GM15510 (cell line): Measurements from ENCODE around the gene NYAP1.

Experiments used
- POLR2A ChIP-seq: IDR thresholded peaks from 3 replicates; pipeline ENCODE4 v1.6.1; 2011; ENCODE audit warnings: borderline replicate concordance; ENCODE audit not compliant: insufficient read length; ENCODE audit errors: extremely low read depth

NYAP1 gene

DNA sequence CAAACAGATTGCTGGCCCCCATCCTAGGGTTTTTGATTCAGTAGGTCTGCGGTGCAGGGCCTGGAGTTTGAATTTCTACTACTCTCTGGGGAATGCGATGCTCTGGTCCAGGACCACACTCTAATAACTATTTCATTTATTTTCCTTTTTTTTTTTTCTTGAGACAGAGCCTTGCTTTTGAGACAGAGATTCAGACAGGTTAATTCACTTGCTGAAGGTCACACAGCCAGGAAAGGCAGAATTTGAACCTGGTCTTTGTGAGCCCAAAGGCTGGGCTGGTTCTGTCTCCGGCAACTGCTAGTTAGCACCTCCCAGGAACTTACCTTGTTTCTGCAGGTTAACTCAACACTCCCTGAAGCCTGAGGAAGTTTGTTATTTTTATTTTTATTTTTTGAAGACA lies 31.2 kb upstream of the NYAP1 start:
- TF ChIP-seq POLR2A: no peak

DNA sequence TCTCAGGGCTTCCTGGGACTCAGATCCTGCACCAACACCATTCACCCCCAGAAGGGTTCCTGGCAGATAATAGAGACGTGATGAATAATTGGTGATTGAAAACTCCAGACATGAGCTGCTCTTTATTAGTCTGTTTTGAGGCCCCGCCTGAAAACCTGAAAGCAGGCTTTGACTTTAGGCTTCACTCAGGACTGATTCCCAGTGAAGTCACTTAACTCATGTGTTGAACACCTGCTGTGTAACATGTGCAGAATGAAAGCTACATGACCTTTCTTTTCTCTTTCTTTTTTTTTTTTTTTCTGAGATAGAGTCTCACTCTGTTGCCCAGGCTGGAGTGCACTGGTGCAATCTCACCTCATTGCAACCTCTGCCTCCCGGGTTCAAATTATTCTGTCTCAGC lies 28.5 kb upstream of the NYAP1 start:
- no peak for TF ChIP-seq POLR2A

DNA sequence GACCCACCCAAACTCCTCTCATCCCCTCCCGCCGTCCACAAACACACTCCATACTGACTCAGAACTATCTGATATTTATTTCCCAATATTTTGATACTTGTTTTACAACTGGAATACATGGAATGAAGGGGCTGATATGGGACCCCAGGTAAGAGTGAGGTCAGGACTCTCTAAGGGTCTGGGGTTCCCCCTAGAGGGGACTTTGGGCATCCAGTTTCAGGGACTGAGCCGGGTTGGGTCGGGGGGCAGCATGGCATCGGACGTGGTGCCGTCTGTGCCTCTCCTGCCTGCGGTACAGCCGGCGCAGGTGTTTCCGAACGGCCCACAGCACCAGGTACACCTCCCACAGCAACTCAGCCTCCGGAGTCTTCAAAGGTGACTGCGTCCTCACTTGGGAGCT lies 27.2 kb upstream of the NYAP1 start:
- no peak for TF ChIP-seq POLR2A

DNA sequence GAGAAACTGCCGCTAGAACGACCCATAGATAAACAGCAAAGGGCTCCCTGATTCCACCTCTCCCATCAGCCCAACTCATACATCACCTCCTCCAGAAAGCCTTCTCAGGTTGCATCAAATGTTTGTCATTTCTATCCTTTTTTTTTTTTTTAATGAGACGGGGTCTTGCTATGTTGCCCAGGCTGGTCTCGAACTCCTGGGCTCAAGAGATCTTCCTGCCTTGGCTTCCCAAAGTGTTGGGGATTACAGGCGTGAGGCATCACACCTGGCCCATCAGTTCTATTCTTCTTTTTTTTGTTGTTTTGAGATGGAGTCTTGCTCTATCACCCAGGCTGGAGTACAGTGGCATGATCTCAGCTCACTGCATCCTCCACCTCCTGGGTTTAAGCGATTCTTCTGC lies 26.7 kb upstream of the NYAP1 start:
- no peak for TF ChIP-seq POLR2A

DNA sequence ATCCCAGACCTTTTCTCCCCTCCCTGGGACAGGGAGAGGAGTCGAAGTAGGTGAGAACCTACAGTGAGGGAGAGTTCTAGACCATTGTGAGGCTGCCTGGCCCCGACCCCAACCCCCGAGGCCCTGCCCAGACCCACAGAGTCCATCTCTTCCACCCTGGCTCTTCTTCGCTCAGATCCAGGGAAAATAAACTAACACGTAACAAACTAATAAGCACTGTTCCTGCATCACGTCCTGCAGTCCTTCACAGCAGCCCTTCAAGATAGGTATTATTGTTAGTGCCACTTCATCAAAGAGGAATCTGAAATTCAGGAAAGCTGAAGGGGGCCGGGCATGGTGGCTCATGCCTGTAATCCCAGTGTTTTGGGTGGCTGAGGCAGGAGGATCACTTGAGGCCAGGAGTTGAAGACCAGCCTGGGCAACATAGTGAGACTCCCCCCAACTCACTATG lies 19.5 kb upstream of the NYAP1 start, which contains the start of gene SPACDR:
Gene SPACDR (minus strand): TSS at position 51 of the 451 bp plus-strand sequence. CDS start 235 bp downstream, outside the sequence.
- no peak for TF ChIP-seq POLR2A

DNA sequence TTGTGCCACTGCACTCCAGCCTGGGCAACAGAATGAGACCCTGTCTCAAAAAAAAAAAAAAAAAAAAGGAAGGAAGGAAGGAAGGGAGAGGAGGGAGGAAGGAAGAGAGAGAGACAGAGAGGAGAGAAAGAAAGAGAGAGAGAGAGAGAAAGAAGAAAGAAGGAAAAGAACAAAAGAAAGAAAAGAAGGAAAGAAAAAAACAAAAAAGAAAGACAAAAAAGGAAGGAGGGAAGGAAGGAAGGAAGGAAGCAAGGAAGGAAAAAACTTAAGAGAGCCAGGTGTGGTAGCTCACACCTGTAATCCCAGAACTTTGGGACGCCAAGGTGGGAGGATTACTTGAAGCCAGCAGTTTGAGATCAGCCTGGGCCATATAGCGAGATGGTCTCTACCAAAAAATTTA lies 18.9 kb upstream of the NYAP1 start:
- TF ChIP-seq POLR2A: no peak

DNA sequence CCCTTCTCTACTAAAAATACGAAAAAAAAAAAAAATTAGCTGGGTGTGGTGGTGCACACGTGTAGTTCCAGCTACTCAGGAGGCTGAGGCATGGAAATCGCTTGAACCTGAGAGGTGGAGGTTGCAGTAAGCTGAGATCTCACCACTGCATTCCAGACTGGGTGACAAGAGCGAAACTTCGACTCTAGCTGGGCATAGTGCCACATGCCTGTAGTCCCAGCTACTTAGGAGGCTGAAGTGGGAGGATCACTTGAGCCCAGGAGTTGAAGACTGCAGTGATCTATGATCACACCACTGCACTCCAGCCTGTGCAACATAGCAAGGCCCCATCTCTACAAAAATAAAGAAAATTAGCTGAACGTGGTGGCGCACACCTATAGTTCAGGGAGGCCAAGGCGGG lies 18.4 kb upstream of the NYAP1 start:
- TF ChIP-seq POLR2A: no peak

DNA sequence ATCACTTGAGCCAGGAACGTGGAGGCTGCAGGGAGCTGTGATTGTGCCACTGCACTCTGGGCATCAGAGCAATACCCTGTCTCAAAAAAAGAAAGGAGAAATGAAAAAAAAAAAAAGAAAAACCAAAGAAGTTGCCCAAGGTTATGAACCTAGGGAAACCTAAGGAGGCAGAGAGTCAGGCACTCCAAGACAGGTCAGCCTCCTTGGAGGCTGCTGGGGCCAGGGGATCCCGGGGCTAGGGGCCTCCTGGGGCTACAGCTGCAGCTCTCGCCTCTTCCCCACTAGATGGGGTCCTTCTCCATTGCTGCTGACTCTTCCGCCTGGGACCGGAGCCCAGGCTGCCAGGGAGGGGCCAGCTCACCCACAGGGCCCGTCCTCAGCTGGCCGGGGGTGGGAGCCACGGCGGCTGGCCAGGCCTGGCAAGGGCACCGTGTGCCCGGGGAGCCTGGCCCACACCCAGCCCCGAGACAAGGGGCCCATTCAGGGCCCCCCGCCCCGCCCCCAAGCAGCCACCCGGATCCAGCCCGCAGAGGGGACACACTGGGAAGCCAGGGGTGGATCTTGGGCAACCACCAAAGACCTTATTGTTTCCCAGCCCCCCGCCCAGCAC lies 17.9 kb upstream of the NYAP1 start:
- no peak for TF ChIP-seq POLR2A

DNA sequence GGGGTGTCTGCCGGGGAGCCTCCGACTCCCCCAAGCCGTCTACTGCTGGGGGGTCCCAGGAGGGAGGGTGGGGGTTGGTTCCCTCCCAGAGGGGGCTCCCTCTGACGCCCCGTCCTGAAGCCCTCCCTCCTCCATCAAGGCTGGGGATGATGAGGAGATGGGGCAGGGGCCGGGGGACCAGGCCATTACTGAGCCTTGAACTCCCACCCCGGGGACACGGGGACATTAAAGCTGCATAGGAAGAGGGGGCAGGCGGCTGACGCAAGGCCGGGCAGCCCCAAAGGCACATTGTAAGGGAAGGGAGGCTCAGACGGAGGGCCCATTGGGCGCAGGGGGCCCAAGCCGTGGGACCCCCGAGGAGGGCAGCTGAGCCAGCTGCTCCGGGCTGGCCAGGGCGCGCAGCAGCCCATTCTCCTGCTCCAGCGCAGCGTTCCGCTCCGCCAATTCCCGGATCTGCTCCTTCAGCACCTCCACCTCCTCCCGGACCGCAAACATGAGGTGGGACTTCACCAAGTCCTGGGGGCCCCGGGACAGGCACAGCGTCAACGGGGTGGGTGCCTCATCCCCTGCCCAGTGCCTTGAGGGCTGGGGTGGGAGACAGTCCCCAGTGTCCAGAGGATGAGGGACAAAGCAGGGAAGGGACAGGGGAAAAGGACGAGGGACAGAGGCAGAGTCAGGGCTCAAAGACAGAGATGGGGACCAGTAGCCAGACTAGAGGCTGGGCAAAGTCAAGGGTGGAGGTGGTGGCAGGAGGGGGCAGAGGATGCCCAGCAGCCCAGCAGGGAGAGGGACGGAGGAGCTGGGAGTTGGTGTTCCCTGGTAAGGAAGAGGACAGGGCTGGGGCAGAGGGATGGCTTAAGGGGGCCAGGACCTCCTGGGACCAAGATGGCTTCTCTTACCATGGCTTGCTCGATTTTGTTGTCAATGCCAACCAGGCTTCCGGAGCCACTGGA lies 16.8 kb upstream of the NYAP1 start:
- TF ChIP-seq POLR2A: no peak

DNA sequence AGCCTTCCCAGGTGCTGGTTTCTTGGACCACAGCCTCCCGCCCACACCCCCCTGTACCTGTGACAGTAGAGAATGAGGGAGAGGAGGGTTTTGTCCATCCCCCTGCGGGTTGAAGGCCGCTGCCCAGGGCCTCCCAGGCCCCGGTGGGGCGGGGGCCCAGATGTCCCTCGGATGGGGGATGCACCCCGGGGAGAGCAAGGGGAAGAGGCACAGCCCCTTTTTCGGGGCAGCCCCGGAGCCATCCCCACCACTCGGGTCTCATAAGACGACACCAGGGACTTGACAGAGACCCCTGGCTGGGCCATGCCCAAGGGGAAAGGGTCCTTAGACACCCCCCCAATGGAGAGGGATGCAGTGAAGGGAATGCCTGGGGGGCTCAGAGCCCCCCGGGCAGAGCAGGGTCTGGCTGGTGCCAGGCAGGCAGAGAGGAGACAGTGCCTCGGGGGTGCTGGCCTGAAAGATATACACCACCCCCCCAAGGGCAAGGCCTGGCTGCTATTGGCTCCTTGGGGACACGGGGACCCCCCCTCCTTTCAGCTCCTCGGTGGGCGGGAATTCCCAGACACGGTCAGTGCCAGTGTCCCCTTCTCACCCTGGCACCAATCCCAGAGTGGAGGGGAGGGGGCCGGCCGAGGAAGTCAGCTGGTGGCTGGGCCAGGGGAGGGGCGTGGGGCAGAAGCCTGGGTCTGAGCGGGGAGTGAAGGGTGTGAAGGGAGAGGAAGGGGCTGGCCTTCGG lies 15.9 kb upstream of the NYAP1 start:
- no peak for TF ChIP-seq POLR2A

DNA sequence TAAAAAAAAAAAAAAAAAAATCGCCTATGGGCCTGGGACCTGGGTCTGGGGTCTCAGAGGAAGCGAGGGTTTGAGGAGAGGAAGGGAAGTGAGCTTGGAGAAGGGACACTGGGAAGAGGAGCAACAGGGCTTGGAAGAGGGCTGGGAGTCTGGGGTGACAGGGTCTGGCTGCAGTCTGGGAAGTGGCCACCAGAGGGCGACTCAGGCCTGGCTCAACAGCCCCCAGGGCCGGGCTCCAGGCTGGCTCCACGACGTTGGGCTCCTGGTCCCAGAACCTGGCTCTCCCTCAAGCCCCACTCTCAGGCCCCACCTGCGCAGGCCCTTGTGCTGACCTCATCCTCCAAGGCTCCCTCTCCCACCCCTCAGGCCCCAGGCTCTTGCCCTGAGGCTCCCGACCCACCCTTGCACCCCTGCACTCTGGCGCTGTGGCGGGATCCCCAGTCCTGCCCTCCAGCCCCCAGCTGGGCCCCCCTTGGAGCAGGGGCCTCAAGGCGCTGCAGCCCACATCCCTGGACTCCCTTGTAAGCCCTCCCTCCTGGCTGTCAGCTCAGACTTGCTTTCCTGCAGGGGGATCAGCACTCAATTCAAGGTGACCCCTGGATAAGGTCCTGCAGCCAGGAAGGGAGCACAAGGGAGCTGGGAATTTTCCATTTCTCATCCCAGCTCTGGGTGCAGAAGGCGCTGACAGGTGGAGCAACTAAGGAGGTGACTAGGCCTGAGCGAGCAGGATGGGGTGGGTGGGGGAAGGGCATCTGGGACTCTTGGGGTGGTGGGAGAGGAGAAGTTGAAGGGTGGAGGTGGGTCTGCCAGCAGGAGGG lies 14.3 kb upstream of the NYAP1 start:
- TF ChIP-seq POLR2A: no peak

DNA sequence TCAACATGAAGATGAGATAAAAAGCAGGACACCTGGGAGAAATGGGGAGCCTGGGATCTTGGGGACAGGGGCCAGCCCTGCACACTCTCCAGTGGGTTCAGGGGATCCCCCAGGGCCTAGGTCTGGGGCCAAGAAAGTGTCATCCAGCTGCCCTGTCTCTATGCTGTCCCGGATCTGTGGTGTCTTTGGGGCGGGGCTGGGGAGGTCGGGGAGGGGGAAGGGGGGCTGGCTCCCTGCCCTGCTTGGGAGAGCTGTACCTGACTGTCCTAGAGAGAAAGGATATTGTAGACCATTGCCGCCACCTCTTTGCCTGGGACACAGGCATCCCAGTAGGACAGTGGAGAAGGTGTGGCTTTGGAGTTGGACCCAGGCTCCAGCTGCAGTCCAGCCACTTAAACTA lies 12.7 kb upstream of the NYAP1 start:
- TF ChIP-seq POLR2A: no peak

DNA sequence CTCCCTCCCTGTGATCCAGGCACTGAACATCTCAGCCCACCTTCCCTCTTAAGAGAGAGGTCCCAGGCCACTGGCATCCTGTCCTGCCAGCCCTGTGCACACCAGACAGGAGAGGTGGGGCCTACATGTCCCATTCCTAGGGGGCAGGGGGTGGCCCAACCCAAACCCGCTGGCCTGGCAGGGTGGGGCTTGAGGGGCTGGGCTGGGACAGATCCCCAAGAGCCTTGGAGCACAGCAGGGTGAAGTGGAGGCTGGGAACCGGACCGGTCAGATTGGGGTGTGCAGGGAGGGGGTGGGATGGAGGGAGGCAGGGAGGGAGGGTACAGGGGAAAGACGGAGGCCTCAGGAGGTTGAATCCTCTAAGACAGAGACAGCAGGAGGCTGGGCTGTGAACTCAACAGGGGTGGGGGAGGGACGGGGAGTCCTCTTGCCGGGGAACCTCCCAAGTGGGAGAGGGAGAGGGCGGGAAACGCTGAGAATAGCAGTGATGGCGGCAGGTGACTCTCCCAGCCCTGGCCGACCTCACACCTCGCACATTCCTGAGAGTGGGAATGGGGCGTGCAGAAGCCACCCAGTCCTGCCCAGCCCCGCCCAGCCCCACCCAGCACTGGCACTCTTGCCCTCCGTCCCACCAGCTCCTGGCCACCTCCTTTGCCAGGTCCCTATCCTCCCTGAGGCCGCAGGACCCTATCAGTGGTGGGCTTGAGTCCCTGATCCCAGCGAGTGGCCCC lies 11.4 kb upstream of the NYAP1 start:
- TF ChIP-seq POLR2A: no peak
